ENCODE data around the gene TMEM151B. TPM values are rescaled to one million over a fixed set of nuclear protein-coding genes. Genes with fewer than 3 reads are reported as not detected.
"Not testable (repeated sequence)": the region's sequence is repeated elsewhere in the genome, so short reads cannot be mapped to it uniquely, and the experiment has no call there.

Gene TMEM151B
- total and polyA plus RNA-seq, 2 of the 4 experiments (the other 2 are of a cell fraction): not detected

DNA sequence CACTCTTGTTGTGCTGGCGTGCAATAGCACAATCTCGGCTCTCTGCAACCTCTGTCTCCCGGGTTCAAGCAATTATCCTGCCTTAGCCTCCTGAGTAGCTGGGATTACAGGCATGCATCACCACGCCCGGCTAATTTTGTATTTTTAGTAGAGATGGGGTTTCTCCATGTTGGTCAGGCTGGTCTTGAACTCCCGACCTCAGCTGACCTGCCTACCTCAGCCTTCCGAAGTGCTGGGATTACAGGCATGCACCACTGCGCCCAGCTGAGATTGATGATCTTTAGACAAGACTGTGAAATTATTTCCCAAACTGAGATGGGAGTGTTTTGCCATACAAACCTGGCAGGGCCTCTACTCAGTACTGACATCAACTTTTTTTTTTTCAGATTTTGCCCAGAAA is 44.4 kb downstream of the TMEM151B start:
- DNase-seq; H3K4me3 ChIP-seq (ENCODE audit: insufficient read depth, low read depth, low read length); H3K4me2 ChIP-seq (ENCODE audit: low read depth, low read length); H3K56ac ChIP-seq (ENCODE audit: extremely low read depth, insufficient read depth, low read length); H4K5ac ChIP-seq (ENCODE audit: low read depth, low read length); CTCF ChIA-PET; H2AK5ac ChIP-seq (ENCODE audit: low read depth, low read length); dilution Hi-C loops (cut with HindIII; ENCODE audit: low sequenced_read_pairs, unreplicated experiment); H4K91ac ChIP-seq (ENCODE audit: insufficient read depth, low read depth, low read length); H2BK120ac ChIP-seq (ENCODE audit: low read depth, low read length); H2BK20ac ChIP-seq (ENCODE audit: low read depth, low read length); POLR2A ChIA-PET (ENCODE audit: unreplicated experiment); intact Hi-C loops (cut with micrococcal nuclease); BruUV-seq (replicated peaks); H4K8ac ChIP-seq (ENCODE audit: low read depth in 2 of 2, low read length in 2 of 2); H2AK9ac ChIP-seq (replicated peaks; ENCODE audit: low read depth, low read length, poor library complexity); H2AFZ ChIP-seq (replicated peaks; ENCODE audit: low read length, poor library complexity); H3K14ac ChIP-seq (replicated peaks; ENCODE audit: low read depth, low read length); H2BK15ac ChIP-seq (ENCODE audit: low read depth, low read length); H3K4me1 ChIP-seq (ENCODE audit: control insufficient read depth, insufficient read depth, low read length); H3K23ac ChIP-seq (ENCODE audit: low read depth, low read length); H3K9ac ChIP-seq (ENCODE audit: low read depth, low read length); H3K4ac ChIP-seq (ENCODE audit: low read depth, low read length); in situ Hi-C loops (cut with MboI; ENCODE audit: low sequenced_read_pairs); H3K9me3 ChIP-seq (ENCODE audit: control insufficient read depth, insufficient read depth, low read length); H3K27ac ChIP-seq (ENCODE audit: insufficient read depth, low read length); H3K18ac ChIP-seq (ENCODE audit: low read depth, low read length); ATAC-seq (ENCODE audit: low read depth); H4K20me1 ChIP-seq (ENCODE audit: insufficient read depth, low read length); H2BK5ac ChIP-seq (ENCODE audit: low read depth, low read length, poor library complexity, severe bottlenecking): not testable (repeated sequence)
- Histone ChIP-seq H3K9me1 (ENCODE audit: insufficient read depth, low read length) (peaks cover 10% of the 10 kb centered on the region), H3K79me1 (ENCODE audit: low read depth in 1 of 2, low read length in 2 of 2) (peaks cover 17 to 24% of the 10 kb centered on the region in 2 experiments), H3K36me3 (ENCODE audit: control insufficient read depth, insufficient read depth, low read length) (peaks cover 13% of the 10 kb centered on the region), H3K27me3 (ENCODE audit: control insufficient read depth, insufficient read depth, low read length) (peaks cover 23% of the 10 kb centered on the region)
- WGBS, 2 experiments (ENCODE audit: extremely low coverage in 2 of 2, insufficient read length in 1 of 2): no CpG with 5 or more reads among the region's 8 CpGs
